Endodermal cell (in vitro differentiated cells): ENCODE results near the gene SUFU. TPM values are rescaled to one million over a fixed set of nuclear protein-coding genes. Genes with fewer than 3 reads are reported as not detected.
A peak's percentile ranks its signal among the peaks of the same experiment; 100 is the strongest.

Source experiments
- DNase-seq: peaks from one replicate; pipeline ENCODE4 v3.0.0-alpha.2; 2017
- H3K27ac ChIP-seq: 2 replicates; pipeline ENCODE4 v1.5.1; 2013; ENCODE audit warnings: mild to moderate bottlenecking, low read depth, low read length, moderate library complexity
- H3K27me3 ChIP-seq: 2 replicates; pipeline ENCODE4 v1.6.1; 2013; ENCODE audit warnings: mild to moderate bottlenecking, low read length, moderate library complexity; ENCODE audit not compliant: insufficient read depth, control insufficient read depth, poor library complexity, severe bottlenecking
- H3K36me3 ChIP-seq: 2 replicates; pipeline ENCODE4 v1.7.0; 2013; ENCODE audit warnings: mild to moderate bottlenecking, low read length, moderate library complexity; ENCODE audit not compliant: control insufficient read depth, insufficient read depth
- H3K4me1 ChIP-seq: one replicate; pipeline ENCODE4 v1.7.0; 2013; ENCODE audit warnings: low read length; ENCODE audit not compliant: control insufficient read depth, insufficient read depth
- H3K4me3 ChIP-seq: 2 replicates; pipeline ENCODE4 v1.5.1; 2013; ENCODE audit warnings: mild to moderate bottlenecking, low read length, moderate library complexity
- H3K9ac ChIP-seq: 2 replicates; pipeline ENCODE4 v1.6.1; 2013; ENCODE audit warnings: mild to moderate bottlenecking, low read length, moderate library complexity; ENCODE audit not compliant: poor library complexity, severe bottlenecking; ENCODE audit errors: extremely low read depth
- H3K9me3 ChIP-seq: 2 replicates; pipeline ENCODE4 v1.6.1; 2013; ENCODE audit warnings: mild to moderate bottlenecking, low read length, moderate library complexity; ENCODE audit not compliant: control insufficient read depth
- H3K27ac Mint-ChIP-seq: 2 replicates; pipeline ENCODE4 v1.8.0; 2020; ENCODE audit warnings: mixed read lengths
- H3K27me3 Mint-ChIP-seq: 2 replicates; pipeline ENCODE4 v1.8.0; 2021; ENCODE audit warnings: mild to moderate bottlenecking, mixed read lengths; ENCODE audit not compliant: insufficient read depth
- H3K36me3 Mint-ChIP-seq: 2 replicates; pipeline ENCODE4 v1.8.0; 2020; ENCODE audit warnings: low read depth, mixed read lengths
- H3K4me1 Mint-ChIP-seq: 2 replicates; pipeline ENCODE4 v1.8.0; 2020; ENCODE audit warnings: mixed read lengths
- H3K4me3 Mint-ChIP-seq: 2 replicates; pipeline ENCODE4 v1.8.0; 2020; ENCODE audit warnings: mild to moderate bottlenecking, moderate library complexity, mixed read lengths
- H3K9me3 Mint-ChIP-seq: 2 replicates; pipeline ENCODE4 v1.8.0; 2020; ENCODE audit warnings: mild to moderate bottlenecking, mixed read lengths
- WGBS, 2 experiments: methylation state at CpG; one replicate each; pipeline versions ENCODE4 v1.1.5 to v1.1.7; 2013; ENCODE audit warnings: missing lambda C conversion rate in 2 of 2, mixed read lengths in 1 of 2; ENCODE audit not compliant: insufficient coverage in 1 of 2, insufficient read length in 1 of 2; 5-methylcytosine and 5-hydroxymethylcytosine counted together
- total RNA-seq, 2 donors: library from RNA; stranded (reverse); fragmentation: NEBNext Ultra II Directional in 1 of 2; extraction: Animal tissue kit (Norgen Biotek cat#: 25700) in 1 of 2; gene quantifications; 2 replicates in 1 of 2; 3 replicates in 1 of 2; pipeline ENCODE4 v1.2.1, GENCODE V29; 2021
- TF ChIP-seq, protein P1 (sequence below): fragments of 200-600 bp; sonication (generic); conservative IDR thresholded peaks from 2 replicates; pipeline ENCODE4 v1.5.0; 2021; ENCODE audit warnings: antibody characterized with exemption, mild to moderate bottlenecking

Gene SUFU
- total RNA-seq, 2 donors from 2014 or later: 19.1 to 20.6 TPM

DNA sequence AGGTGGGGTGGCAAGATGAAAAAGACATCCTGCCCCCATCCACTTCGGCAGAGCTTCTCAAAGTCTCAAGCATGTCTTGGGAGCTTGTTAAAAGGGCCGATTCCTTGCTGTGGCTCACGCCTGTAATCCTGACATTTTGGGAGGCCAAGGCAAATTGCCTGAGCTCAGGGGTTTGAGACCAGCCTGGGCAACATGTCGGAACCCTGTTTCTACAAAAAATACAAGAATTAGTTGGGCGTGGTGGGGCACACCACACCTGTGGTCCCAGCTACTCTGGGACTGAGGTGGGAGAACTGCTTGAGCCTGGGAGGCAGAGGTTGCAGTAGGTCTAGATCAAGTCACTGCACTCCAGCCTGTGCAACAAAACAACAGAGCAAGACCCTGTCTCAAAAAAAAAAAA, 155.0 kb downstream of the SUFU start:
- peak overlapping the region; percentile 44 for H3K27ac ChIP-seq
- no peak overlapping the region for H3K27ac Mint-ChIP-seq

DNA sequence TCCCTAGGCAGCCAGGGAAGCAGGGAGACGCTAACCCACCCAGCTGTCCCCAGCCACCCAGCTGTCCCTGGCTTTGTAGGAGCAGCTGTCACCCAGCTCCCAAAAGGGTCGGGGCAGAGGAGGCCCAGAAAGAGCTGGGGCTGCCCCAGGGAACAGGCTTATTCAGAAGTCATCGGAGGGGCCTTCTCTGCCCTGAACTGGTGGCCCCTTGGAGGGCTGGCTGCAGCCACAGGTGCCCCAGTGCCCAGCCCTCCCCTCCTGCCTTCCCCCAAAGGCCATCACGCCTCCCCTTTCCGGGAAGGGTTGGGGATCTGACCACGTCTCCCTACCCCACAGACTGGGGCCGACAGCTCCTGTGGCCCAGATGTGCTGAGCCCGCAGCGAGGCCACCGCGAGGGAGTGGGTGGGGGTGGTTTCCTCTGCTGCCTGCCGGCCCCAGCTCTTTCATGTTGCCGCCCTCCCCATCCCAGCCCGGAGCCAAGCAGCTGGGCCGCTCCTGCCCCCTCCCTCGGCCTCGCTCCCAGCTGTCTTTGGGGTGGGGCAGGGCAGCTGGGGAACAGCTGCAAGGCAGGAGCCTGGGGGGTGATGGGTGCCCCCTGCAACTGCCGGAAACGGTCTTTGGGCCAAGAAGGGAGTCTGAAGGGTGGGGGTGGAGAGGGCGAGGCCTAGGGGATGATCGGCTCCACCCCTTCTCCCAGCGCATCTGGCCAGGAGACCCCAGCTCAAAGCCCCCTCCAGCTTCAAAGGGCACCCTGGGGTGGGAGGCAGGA, 157.3 kb downstream of the SUFU start:
- Mint-ChIP-seq H3K4me3 (no peak overlapping the region), H3K27ac (no peak overlapping the region), H3K9me3 (no peaks in the 10 kb centered on the region), H3K4me1 (no peaks in the 10 kb centered on the region), H3K27me3 (no peaks in the 10 kb centered on the region), H3K36me3 (peaks cover 17% of the 10 kb centered on the region)
- WGBS, 2 experiments: 49 to 55% methylated on average over 4 to 22 of the region's 22 CpGs
- TF ChIP-seq, protein P1, sequence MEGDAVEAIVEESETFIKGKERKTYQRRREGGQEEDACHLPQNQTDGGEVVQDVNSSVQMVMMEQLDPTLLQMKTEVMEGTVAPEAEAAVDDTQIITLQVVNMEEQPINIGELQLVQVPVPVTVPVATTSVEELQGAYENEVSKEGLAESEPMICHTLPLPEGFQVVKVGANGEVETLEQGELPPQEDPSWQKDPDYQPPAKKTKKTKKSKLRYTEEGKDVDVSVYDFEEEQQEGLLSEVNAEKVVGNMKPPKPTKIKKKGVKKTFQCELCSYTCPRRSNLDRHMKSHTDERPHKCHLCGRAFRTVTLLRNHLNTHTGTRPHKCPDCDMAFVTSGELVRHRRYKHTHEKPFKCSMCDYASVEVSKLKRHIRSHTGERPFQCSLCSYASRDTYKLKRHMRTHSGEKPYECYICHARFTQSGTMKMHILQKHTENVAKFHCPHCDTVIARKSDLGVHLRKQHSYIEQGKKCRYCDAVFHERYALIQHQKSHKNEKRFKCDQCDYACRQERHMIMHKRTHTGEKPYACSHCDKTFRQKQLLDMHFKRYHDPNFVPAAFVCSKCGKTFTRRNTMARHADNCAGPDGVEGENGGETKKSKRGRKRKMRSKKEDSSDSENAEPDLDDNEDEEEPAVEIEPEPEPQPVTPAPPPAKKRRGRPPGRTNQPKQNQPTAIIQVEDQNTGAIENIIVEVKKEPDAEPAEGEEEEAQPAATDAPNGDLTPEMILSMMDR: no peak
- no peak for DNase-seq
- Histone ChIP-seq H3K27me3 (no peaks in the 10 kb centered on the region), H3K9me3 (no peaks in the 10 kb centered on the region), H3K9ac (no peak overlapping the region), H3K36me3 (peaks cover 4% of the 10 kb centered on the region), H3K27ac (peak overlapping the region; percentile 72), H3K4me3 (no peak overlapping the region), H3K4me1 (no peaks in the 10 kb centered on the region)

More for the DNA sequence above, 155.0 kb downstream of the SUFU start:
- no peak overlapping the region for H3K4me3 ChIP-seq
- H3K36me3 ChIP-seq: peaks cover 16% of the 10 kb centered on the region
- no peak overlapping the region for H3K9ac ChIP-seq
- WGBS, 2 experiments: 85 to 89% methylated on average over 5 of the region's 5 CpGs
- no peaks in the 10 kb centered on the region for H3K27me3 ChIP-seq
- H3K27me3 Mint-ChIP-seq: no peaks in the 10 kb centered on the region
- H3K36me3 Mint-ChIP-seq: peaks cover 28% of the 10 kb centered on the region
- TF ChIP-seq, protein P1: no peak
- no peak for DNase-seq
- no peaks in the 10 kb centered on the region for H3K9me3 Mint-ChIP-seq
- no peaks in the 10 kb centered on the region for H3K4me1 Mint-ChIP-seq
- H3K9me3 ChIP-seq: no peaks in the 10 kb centered on the region
- H3K4me1 ChIP-seq: no peaks in the 10 kb centered on the region
- no peak overlapping the region for H3K4me3 Mint-ChIP-seq

DNA sequence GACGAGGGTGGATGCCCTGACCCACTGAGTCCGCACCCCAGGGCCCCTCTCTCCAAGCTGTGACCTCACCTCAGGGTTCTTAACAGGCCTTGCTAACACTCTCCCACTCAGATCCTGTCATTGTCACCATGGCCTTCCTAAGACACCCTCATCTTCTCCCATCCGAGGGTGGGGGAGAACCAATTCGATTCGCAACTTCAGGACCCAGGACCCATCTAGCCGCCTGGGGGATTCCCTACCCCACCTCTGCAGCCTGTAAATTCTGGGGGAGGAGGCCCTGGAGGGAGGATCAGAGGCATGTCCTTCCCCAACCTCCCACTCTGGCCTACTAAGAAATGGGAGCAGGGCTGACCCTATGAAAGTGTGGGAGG, 157.9 kb downstream of the SUFU start:
- Mint-ChIP-seq H3K4me3 (no peak overlapping the region), H3K27ac (no peak overlapping the region)
- 94% methylated on average over 6 of the region's 6 CpGs; no CpG with 5 or more reads in 1 of the 2 experiments for WGBS, 2 experiments

More for the DNA sequence above, 157.9 kb downstream of the SUFU start:
- Histone ChIP-seq H3K27ac (peak overlapping the region; percentile 30), H3K9ac (no peak overlapping the region), H3K4me3 (no peak overlapping the region), H3K9me3 (no peaks in the 10 kb centered on the region), H3K4me1 (no peaks in the 10 kb centered on the region), H3K27me3 (no peaks in the 10 kb centered on the region), H3K36me3 (no peaks in the 10 kb centered on the region)
- Mint-ChIP-seq H3K4me1 (no peaks in the 10 kb centered on the region), H3K36me3 (peaks cover 12% of the 10 kb centered on the region), H3K9me3 (no peaks in the 10 kb centered on the region), H3K27me3 (no peaks in the 10 kb centered on the region)
- TF ChIP-seq, protein P1: no peak
- no peak for DNase-seq
